HEK293 (cell line): ENCODE data around the gene CD151.
A peak's percentile ranks its signal among the peaks of the same experiment; 100 is the strongest.

Experiments used
- CTCF ChIA-PET: fragments of 350-600 bp; formaldehyde crosslinking; extraction: SDS; loops from one replicate; lab custom pipeline; 2021; ENCODE audit warnings: antibody characterized with exemption; lab: Yijun Ruan, JAX
- POLR2A ChIA-PET: fragments of 300-600 bp; formaldehyde crosslinking; extraction: SDS; loops from one replicate; lab custom pipeline; 2020; ENCODE audit warnings: antibody characterized with exemption, inconsistent platforms; lab: Yijun Ruan, JAX
- H3K27ac ChIP-seq: fragments of 200-500 bp; sonication (Bioruptor generic); 2 replicates; pipeline ENCODE4 v1.5.1; 2014; ENCODE audit warnings: low read depth, low read length, control low read depth, inconsistent platforms; ENCODE audit errors: extremely low read depth
- H3K36me3 ChIP-seq, 2 experiments: fragments of 200-500 bp in 1 of 2; sonication (Bioruptor generic) in 1 of 2; 1 replicate in 1 of 2; 2 replicates in 1 of 2; pipeline ENCODE4 v1.5.1; 2014 to 2017; ENCODE audit warnings: inconsistent platforms in 2 of 2, low read length in 2 of 2; ENCODE audit not compliant: control insufficient read depth in 2 of 2, insufficient read depth in 1 of 2
- H3K4me1 ChIP-seq: fragments of 200-500 bp; sonication (Bioruptor generic); 2 replicates; pipeline ENCODE4 v1.5.1; 2014; ENCODE audit warnings: mild to moderate bottlenecking, low read length, inconsistent platforms; ENCODE audit not compliant: control insufficient read depth, insufficient read depth
- H3K4me3 ChIP-seq: 2 replicates; pipeline ENCODE4 v1.5.1; 2011; ENCODE audit warnings: low read depth, mild to moderate bottlenecking, control low read depth, low read length, moderate library complexity
- H3K9me3 ChIP-seq: fragments of 200-500 bp; sonication (Bioruptor generic); 2 replicates; pipeline ENCODE4 v1.5.1; 2014; ENCODE audit warnings: low read depth, low read length, inconsistent platforms; ENCODE audit not compliant: control insufficient read depth, insufficient read depth
- EGR2 ChIP-seq: fragments of 450-650 bp; formaldehyde crosslinking; IDR thresholded peaks from 2 replicates; pipeline ENCODE4 v1.5.1; 2016; ENCODE audit warnings: low read depth, missing biosample characterization, missing genetic modification characterization
- FEZF1 ChIP-seq: fragments of 450-650 bp; formaldehyde crosslinking; IDR thresholded peaks from 2 replicates; pipeline ENCODE4 v1.5.1; 2016; ENCODE audit warnings: missing biosample characterization, missing genetic modification characterization
- IKZF3 ChIP-seq: fragments of 450-650 bp; IDR thresholded peaks from 2 replicates; pipeline ENCODE4 v1.5.0; 2018; ENCODE audit warnings: missing biosample characterization, mild to moderate bottlenecking, missing genetic modification characterization, moderate library complexity
- ZBTB20 ChIP-seq: fragments of 450-650 bp; formaldehyde crosslinking; IDR thresholded peaks from 2 replicates; pipeline ENCODE4 v1.5.1; 2016; ENCODE audit warnings: missing biosample characterization, missing genetic modification characterization
- ZBTB7A ChIP-seq: fragments of 450-650 bp; formaldehyde crosslinking; IDR thresholded peaks from 2 replicates; pipeline ENCODE4 v1.5.1; 2016; ENCODE audit warnings: low read depth, missing biosample characterization, missing genetic modification characterization
- ZBTB8A ChIP-seq: fragments of 450-650 bp; formaldehyde crosslinking; IDR thresholded peaks from 2 replicates; pipeline ENCODE4 v1.5.1; 2016; ENCODE audit warnings: missing biosample characterization, missing genetic modification characterization
- ZNF112 ChIP-seq: fragments of 450-650 bp; formaldehyde crosslinking; IDR thresholded peaks from 2 replicates; pipeline ENCODE4 v1.5.0; 2017; ENCODE audit warnings: missing biosample characterization, missing genetic modification characterization
- ZNF121 ChIP-seq: fragments of 450-650 bp; formaldehyde crosslinking; IDR thresholded peaks from 2 replicates; pipeline ENCODE4 v1.5.1; 2016; ENCODE audit warnings: missing biosample characterization, missing genetic modification characterization
- ZNF146 ChIP-seq: fragments of 450-650 bp; formaldehyde crosslinking; IDR thresholded peaks from 2 replicates; pipeline ENCODE4 v1.5.1; 2016; ENCODE audit warnings: missing biosample characterization, missing genetic modification characterization
- ZNF239 ChIP-seq: fragments of 450-650 bp; formaldehyde crosslinking; IDR thresholded peaks from 2 replicates; pipeline ENCODE4 v1.5.1; 2016; ENCODE audit warnings: missing biosample characterization, missing genetic modification characterization
- ZNF24 ChIP-seq: fragments of 450-650 bp; formaldehyde crosslinking; IDR thresholded peaks from 2 replicates; pipeline ENCODE4 v1.5.1; 2016; ENCODE audit warnings: missing biosample characterization, missing genetic modification characterization
- ZNF248 ChIP-seq: fragments of 450-650 bp; formaldehyde crosslinking; IDR thresholded peaks from 2 replicates; pipeline ENCODE4 v1.5.1; 2017; ENCODE audit warnings: missing biosample characterization, missing genetic modification characterization
- ZNF302 ChIP-seq: fragments of 450-650 bp; formaldehyde crosslinking; IDR thresholded peaks from 2 replicates; pipeline ENCODE4 v1.5.1; 2016; ENCODE audit warnings: missing biosample characterization, missing genetic modification characterization, low read depth
- ZNF350 ChIP-seq: fragments of 450-650 bp; formaldehyde crosslinking; IDR thresholded peaks from 2 replicates; pipeline ENCODE4 v1.5.0; 2017; ENCODE audit warnings: missing biosample characterization, mild to moderate bottlenecking, missing genetic modification characterization
- ZNF48 ChIP-seq: fragments of 450-650 bp; formaldehyde crosslinking; IDR thresholded peaks from 2 replicates; pipeline ENCODE4 v1.5.1; 2016; ENCODE audit warnings: missing biosample characterization, missing genetic modification characterization
- ZNF660 ChIP-seq: fragments of 450-650 bp; IDR thresholded peaks from 2 replicates; pipeline ENCODE4 v1.5.1; 2018; ENCODE audit warnings: missing biosample characterization, mild to moderate bottlenecking, missing genetic modification characterization
- ZNF768 ChIP-seq: fragments of 450-650 bp; formaldehyde crosslinking; IDR thresholded peaks from 2 replicates; pipeline ENCODE4 v1.5.1; 2018; ENCODE audit warnings: missing biosample characterization, mild to moderate bottlenecking, missing genetic modification characterization
- TF ChIP-seq, protein P1 (sequence below): fragments of 450-650 bp; formaldehyde crosslinking; IDR thresholded peaks from 2 replicates; pipeline ENCODE4 v1.5.1; 2016; ENCODE audit warnings: missing biosample characterization, missing genetic modification characterization
- TF ChIP-seq, protein P2 (sequence below): fragments of 450-650 bp; formaldehyde crosslinking; IDR thresholded peaks from 2 replicates; pipeline ENCODE4 v1.5.1; 2016; ENCODE audit warnings: missing biosample characterization, missing genetic modification characterization
- TF ChIP-seq, protein P3 (sequence below): fragments of 450-650 bp; formaldehyde crosslinking; IDR thresholded peaks from 2 replicates; pipeline ENCODE4 v1.5.1; 2017; ENCODE audit warnings: missing biosample characterization, missing genetic modification characterization
- TF ChIP-seq, protein P4 (sequence below): fragments of 450-650 bp; formaldehyde crosslinking; IDR thresholded peaks from 2 replicates; pipeline ENCODE4 v1.5.1; 2016; ENCODE audit warnings: missing biosample characterization, missing genetic modification characterization
- TF ChIP-seq, protein P5 (sequence below): fragments of 450-650 bp; formaldehyde crosslinking; IDR thresholded peaks from 2 replicates; pipeline ENCODE4 v1.5.1; 2016; ENCODE audit warnings: missing biosample characterization, missing genetic modification characterization, low read depth
- TF ChIP-seq, protein P6 (sequence below): fragments of 450-650 bp; formaldehyde crosslinking; IDR thresholded peaks from 2 replicates; pipeline ENCODE4 v1.5.1; 2016; ENCODE audit warnings: missing biosample characterization, missing genetic modification characterization

Gene CD151

DNA sequence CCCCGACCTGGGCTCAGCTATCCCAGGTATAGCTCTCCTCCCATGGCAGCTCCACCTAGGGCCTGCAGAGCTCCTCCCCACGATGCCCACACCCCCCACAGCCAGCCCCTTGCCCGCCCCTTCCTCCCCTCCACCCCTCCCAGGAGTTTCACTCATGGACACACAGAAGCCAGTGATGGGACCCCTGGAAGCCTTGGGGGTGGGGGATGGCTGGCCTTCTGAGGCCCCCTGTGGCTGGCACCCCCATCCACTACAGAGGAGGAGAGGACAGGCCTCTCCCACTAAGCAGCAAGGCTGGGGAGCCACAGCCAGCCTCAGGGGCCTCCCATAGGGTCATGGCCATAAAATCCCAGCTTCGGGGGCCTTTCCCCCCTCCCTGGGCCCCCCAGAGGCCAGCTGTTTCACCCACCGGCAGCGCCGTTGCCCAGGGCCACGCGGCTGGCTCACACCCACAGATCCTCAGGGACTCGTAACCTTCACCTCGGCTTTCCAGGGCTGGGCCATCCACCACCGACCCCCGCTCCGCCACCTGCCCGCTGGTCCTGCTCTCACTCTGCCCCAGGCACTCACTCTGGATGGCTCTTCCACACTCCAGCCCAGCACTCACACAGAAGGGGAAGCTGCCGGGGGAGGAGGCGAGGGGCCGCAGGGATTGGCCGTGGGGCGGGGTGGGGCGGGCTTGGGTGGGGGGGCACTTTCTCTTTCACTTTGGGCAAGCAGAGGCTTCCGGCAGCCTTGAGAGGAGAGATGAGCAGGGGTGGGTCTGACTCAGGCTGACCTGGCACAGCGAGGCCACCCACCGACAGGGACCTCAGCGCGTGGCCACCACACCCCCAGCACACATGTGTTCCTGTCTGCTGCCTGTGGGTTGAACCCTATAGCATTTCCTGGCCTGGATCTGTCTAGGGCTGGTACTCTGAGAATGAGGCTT is 36.9 kb upstream of the CD151 start (continued):
- TF ChIP-seq ZBTB7A (tag by site-specific recombination) (0 out of 2 replicates have a peak, but pooled peaks have one; percentile 53), ZNF768 (no peak)
- TF ChIP-seq, protein P1, sequence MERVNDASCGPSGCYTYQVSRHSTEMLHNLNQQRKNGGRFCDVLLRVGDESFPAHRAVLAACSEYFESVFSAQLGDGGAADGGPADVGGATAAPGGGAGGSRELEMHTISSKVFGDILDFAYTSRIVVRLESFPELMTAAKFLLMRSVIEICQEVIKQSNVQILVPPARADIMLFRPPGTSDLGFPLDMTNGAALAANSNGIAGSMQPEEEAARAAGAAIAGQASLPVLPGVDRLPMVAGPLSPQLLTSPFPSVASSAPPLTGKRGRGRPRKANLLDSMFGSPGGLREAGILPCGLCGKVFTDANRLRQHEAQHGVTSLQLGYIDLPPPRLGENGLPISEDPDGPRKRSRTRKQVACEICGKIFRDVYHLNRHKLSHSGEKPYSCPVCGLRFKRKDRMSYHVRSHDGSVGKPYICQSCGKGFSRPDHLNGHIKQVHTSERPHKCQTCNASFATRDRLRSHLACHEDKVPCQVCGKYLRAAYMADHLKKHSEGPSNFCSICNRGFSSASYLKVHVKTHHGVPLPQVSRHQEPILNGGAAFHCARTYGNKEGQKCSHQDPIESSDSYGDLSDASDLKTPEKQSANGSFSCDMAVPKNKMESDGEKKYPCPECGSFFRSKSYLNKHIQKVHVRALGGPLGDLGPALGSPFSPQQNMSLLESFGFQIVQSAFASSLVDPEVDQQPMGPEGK (tag by site-specific recombination), result peak; percentile 91; the same call in 1 of the 2 replicates
- TF ChIP-seq, all 188 proteins: peak for 17

DNA sequence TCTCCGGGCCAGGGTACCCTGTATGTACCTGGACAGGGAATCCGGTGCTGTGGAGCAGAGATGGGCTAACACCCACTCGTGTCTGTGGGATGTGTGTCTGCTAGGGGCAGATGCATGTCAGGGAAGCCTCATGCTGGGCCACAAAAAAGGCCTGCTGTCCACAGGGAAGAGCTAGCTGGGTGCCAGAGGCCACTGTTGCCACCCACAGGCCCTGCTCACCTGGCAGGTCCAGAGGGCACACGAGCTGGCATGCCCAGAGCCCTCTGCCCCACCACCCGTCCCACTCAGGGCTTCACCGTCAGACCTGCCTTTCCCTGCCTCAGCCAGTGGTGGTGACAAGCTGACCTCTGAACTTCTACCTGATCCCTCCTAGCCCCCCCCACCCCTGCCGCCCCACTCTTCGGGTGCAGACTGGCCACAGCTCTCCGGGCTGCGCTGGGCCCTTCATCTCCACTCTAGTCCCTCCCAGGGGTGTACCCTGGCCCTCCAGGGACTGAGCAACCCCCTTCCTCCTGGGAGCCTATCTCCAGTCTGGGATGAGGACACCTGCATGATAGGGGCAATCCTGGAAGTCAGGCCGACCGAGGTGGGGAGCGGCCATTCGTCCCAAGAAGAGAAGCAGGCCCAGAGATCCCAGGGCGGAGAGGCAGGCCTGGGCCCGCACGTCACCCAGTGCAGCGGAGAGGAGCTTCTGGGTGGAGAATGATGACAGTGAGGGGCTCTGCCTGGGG is 36.0 kb upstream of the CD151 start:
- CTCF ChIA-PET, result interaction anchor here (0.6 to 0.9 kb wide), 2 partner anchors 11 to 52 kb away, joined by 3 read pairs; no protein-coding TSS in a partner anchor
- peaks cover 0 to 58% of the 10 kb centered on the region in 2 experiments; a peak in 1 of 3 replicates for H3K36me3 ChIP-seq
- no peaks in the 10 kb centered on the region for H3K9me3 ChIP-seq
- peak overlapping the region; percentile 90 for H3K4me3 ChIP-seq
- POLR2A ChIA-PET, result interaction anchor here (0.5 to 1.8 kb wide), 11 partner anchors 13 to 261 kb away, joined by 3 to 10 read pairs (median 4); partner anchors contain the start of genes HRAS, PNPLA2, RPLP2 and TSPAN4
- peaks cover 6% of the 10 kb centered on the region for H3K4me1 ChIP-seq
- H3K27ac ChIP-seq, result no peak overlapping the region; the same call in 1 of the 2 replicates
- TF ChIP-seq ZNF146 (tag by site-specific recombination) (no peak), ZBTB20 (tag by site-specific recombination) (peak; percentile 81), ZNF239 (tag by site-specific recombination) (no peak), FEZF1 (tag by site-specific recombination) (peak; percentile 8; the same call in 1 of the 2 replicates), EGR2 (no peak), ZNF121 (tag by site-specific recombination) (no peak), ZNF660 (tag by site-specific recombination) (0 out of 2 replicates have a peak, but pooled peaks have one; percentile 34), ZNF302 (no peak), IKZF3 (tag by site-specific recombination) (0 out of 2 replicates have a peak, but pooled peaks have one; percentile 24), ZNF24 (tag by site-specific recombination) (no peak), ZBTB8A (tag by site-specific recombination) (peak; percentile 49; the same call in 1 of the 2 replicates), ZNF48 (no peak), ZNF248 (tag by site-specific recombination) (no peak), ZNF350 (tag by site-specific recombination) (no peak), ZNF112 (tag by site-specific recombination) (no peak)
- TF ChIP-seq, protein P2, sequence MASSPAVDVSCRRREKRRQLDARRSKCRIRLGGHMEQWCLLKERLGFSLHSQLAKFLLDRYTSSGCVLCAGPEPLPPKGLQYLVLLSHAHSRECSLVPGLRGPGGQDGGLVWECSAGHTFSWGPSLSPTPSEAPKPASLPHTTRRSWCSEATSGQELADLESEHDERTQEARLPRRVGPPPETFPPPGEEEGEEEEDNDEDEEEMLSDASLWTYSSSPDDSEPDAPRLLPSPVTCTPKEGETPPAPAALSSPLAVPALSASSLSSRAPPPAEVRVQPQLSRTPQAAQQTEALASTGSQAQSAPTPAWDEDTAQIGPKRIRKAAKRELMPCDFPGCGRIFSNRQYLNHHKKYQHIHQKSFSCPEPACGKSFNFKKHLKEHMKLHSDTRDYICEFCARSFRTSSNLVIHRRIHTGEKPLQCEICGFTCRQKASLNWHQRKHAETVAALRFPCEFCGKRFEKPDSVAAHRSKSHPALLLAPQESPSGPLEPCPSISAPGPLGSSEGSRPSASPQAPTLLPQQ, result 0 out of 2 replicates have a peak, but pooled peaks have one; percentile 10
- TF ChIP-seq, protein P3, sequence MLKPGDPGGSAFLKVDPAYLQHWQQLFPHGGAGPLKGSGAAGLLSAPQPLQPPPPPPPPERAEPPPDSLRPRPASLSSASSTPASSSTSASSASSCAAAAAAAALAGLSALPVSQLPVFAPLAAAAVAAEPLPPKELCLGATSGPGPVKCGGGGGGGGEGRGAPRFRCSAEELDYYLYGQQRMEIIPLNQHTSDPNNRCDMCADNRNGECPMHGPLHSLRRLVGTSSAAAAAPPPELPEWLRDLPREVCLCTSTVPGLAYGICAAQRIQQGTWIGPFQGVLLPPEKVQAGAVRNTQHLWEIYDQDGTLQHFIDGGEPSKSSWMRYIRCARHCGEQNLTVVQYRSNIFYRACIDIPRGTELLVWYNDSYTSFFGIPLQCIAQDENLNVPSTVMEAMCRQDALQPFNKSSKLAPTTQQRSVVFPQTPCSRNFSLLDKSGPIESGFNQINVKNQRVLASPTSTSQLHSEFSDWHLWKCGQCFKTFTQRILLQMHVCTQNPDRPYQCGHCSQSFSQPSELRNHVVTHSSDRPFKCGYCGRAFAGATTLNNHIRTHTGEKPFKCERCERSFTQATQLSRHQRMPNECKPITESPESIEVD (tag by site-specific recombination), result no peak
- TF ChIP-seq, protein P4, sequence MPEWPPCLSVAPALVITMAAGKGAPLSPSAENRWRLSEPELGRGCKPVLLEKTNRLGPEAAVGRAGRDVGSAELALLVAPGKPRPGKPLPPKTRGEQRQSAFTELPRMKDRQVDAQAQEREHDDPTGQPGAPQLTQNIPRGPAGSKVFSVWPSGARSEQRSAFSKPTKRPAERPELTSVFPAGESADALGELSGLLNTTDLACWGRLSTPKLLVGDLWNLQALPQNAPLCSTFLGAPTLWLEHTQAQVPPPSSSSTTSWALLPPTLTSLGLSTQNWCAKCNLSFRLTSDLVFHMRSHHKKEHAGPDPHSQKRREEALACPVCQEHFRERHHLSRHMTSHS (tag by site-specific recombination), result no peak
- TF ChIP-seq, protein P5, sequence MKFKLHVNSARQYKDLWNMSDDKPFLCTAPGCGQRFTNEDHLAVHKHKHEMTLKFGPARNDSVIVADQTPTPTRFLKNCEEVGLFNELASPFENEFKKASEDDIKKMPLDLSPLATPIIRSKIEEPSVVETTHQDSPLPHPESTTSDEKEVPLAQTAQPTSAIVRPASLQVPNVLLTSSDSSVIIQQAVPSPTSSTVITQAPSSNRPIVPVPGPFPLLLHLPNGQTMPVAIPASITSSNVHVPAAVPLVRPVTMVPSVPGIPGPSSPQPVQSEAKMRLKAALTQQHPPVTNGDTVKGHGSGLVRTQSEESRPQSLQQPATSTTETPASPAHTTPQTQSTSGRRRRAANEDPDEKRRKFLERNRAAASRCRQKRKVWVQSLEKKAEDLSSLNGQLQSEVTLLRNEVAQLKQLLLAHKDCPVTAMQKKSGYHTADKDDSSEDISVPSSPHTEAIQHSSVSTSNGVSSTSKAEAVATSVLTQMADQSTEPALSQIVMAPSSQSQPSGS (tag by site-specific recombination), result no peak
- TF ChIP-seq, protein P6, sequence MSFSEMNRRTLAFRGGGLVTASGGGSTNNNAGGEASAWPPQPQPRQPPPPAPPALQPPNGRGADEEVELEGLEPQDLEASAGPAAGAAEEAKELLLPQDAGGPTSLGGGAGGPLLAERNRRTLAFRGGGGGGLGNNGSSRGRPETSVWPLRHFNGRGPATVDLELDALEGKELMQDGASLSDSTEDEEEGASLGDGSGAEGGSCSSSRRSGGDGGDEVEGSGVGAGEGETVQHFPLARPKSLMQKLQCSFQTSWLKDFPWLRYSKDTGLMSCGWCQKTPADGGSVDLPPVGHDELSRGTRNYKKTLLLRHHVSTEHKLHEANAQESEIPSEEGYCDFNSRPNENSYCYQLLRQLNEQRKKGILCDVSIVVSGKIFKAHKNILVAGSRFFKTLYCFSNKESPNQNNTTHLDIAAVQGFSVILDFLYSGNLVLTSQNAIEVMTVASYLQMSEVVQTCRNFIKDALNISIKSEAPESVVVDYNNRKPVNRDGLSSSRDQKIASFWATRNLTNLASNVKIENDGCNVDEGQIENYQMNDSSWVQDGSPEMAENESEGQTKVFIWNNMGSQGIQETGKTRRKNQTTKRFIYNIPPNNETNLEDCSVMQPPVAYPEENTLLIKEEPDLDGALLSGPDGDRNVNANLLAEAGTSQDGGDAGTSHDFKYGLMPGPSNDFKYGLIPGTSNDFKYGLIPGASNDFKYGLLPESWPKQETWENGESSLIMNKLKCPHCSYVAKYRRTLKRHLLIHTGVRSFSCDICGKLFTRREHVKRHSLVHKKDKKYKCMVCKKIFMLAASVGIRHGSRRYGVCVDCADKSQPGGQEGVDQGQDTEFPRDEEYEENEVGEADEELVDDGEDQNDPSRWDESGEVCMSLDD (tag by site-specific recombination), result no peak
